H9 (cell line): ENCODE data around the gene TXLNB. TPM values are rescaled to one million over a fixed set of nuclear protein-coding genes. Genes with fewer than 3 reads are reported as not detected.

Experiments
- DNase-seq: peaks from one replicate; pipeline ENCODE4 v3.0.0-alpha.2; 2017
- H2AFZ ChIP-seq: one replicate; pipeline ENCODE4 v1.6.1; 2013; ENCODE audit warnings: mild to moderate bottlenecking, low read length, control low read depth, moderate library complexity
- H2AK5ac ChIP-seq: 2 replicates; pipeline ENCODE4 v1.6.1; 2013; ENCODE audit warnings: low read length, control low read depth, mixed read lengths; ENCODE audit not compliant: insufficient read length
- H2BK120ac ChIP-seq: one replicate; pipeline ENCODE4 v1.6.1; 2013; ENCODE audit warnings: low read depth, mild to moderate bottlenecking, low read length, control low read depth, inconsistent platforms; ENCODE audit not compliant: poor library complexity, severe bottlenecking
- H2BK12ac ChIP-seq: 2 replicates; pipeline ENCODE4 v1.6.1; 2013; ENCODE audit warnings: low read length, control low read depth, mixed read lengths, low read depth; ENCODE audit not compliant: insufficient read length
- H2BK15ac ChIP-seq: 2 replicates; pipeline ENCODE4 v1.6.1; 2013; ENCODE audit warnings: low read depth, low read length, control low read depth
- H2BK20ac ChIP-seq: one replicate; pipeline ENCODE4 v1.6.1; 2013; ENCODE audit warnings: low read depth, mild to moderate bottlenecking, low read length, control low read depth, inconsistent platforms; ENCODE audit not compliant: poor library complexity, severe bottlenecking
- H2BK5ac ChIP-seq: 2 replicates; pipeline ENCODE4 v1.6.1; 2013; ENCODE audit warnings: low read length, control low read depth, mixed read lengths; ENCODE audit not compliant: insufficient read length
- H3K14ac ChIP-seq: 2 replicates; pipeline ENCODE4 v1.6.1; 2013; ENCODE audit warnings: low read length, control low read depth; ENCODE audit not compliant: insufficient read depth
- H3K18ac ChIP-seq: 2 replicates; pipeline ENCODE4 v1.6.1; 2013; ENCODE audit warnings: low read depth, mild to moderate bottlenecking, mixed read lengths, low read length, control low read depth; ENCODE audit not compliant: insufficient read length
- H3K23ac ChIP-seq: 2 replicates; pipeline ENCODE4 v1.6.1; 2013; ENCODE audit warnings: low read length, control low read depth, mixed read lengths, low read depth; ENCODE audit not compliant: insufficient read length
- H3K23me2 ChIP-seq: 2 replicates; pipeline ENCODE4 v1.6.1; 2013; ENCODE audit warnings: low read depth, mild to moderate bottlenecking, mixed read lengths, low read length, control low read depth; ENCODE audit not compliant: insufficient read length, poor library complexity, severe bottlenecking
- H3K27ac ChIP-seq: 2 replicates; pipeline ENCODE4 v1.5.1; 2013; ENCODE audit warnings: low read length, control low read depth, mixed read lengths, low read depth; ENCODE audit not compliant: insufficient read length
- H3K27me3 ChIP-seq: 2 replicates; pipeline ENCODE4 v1.6.1; 2013; ENCODE audit warnings: low read length, control low read depth, inconsistent platforms; ENCODE audit not compliant: insufficient read depth
- H3K4ac ChIP-seq: 2 replicates; pipeline ENCODE4 v1.6.1; 2013; ENCODE audit warnings: low read depth, mild to moderate bottlenecking, control low read depth, inconsistent platforms, low read length, moderate library complexity
- H3K4me1 ChIP-seq: 2 replicates; pipeline ENCODE4 v1.6.1; 2013; ENCODE audit warnings: low read length, control low read depth, inconsistent platforms; ENCODE audit not compliant: insufficient read depth
- H3K4me2 ChIP-seq: 2 replicates; pipeline ENCODE4 v1.6.1; 2013; ENCODE audit warnings: low read length, control low read depth, mixed read lengths; ENCODE audit not compliant: insufficient read length, insufficient read depth
- H3K56ac ChIP-seq: 2 replicates; pipeline ENCODE4 v1.6.1; 2013; ENCODE audit warnings: low read depth, mild to moderate bottlenecking, mixed read lengths, low read length, control low read depth; ENCODE audit not compliant: insufficient read length
- H3K79me1 ChIP-seq: 2 replicates; pipeline ENCODE4 v1.6.1; 2013; ENCODE audit warnings: low read depth, mild to moderate bottlenecking, moderate library complexity, low read length, control low read depth, inconsistent platforms; ENCODE audit not compliant: insufficient read depth, poor library complexity, severe bottlenecking
- H3K79me2 ChIP-seq: 2 replicates; pipeline ENCODE4 v1.6.1; 2013; ENCODE audit warnings: low read length, control low read depth, inconsistent platforms; ENCODE audit not compliant: insufficient read depth
- H3K9ac ChIP-seq: 2 replicates; pipeline ENCODE4 v1.6.1; 2013; ENCODE audit warnings: low read length, control low read depth, mixed read lengths; ENCODE audit not compliant: insufficient read length; ENCODE audit errors: extremely low read depth
- H3K9me3 ChIP-seq: one replicate; pipeline ENCODE4 v1.6.1; 2013; ENCODE audit warnings: low read depth, low read length, inconsistent platforms; ENCODE audit not compliant: control insufficient read depth
- H3T11ph ChIP-seq: one replicate; pipeline ENCODE4 v1.6.1; 2013; ENCODE audit warnings: mild to moderate bottlenecking, low read length, control low read depth, inconsistent platforms
- H4K20me1 ChIP-seq: one replicate; pipeline ENCODE4 v1.6.1; 2013; ENCODE audit not compliant: control insufficient read depth, insufficient read length, insufficient read depth
- H4K5ac ChIP-seq: 2 replicates; pipeline ENCODE4 v1.6.1; 2013; ENCODE audit warnings: low read depth, mild to moderate bottlenecking, mixed read lengths, low read length, control low read depth; ENCODE audit not compliant: insufficient read length
- H4K8ac ChIP-seq: replicated peaks from 2 replicates; pipeline ENCODE4 v1.6.1; 2013; ENCODE audit warnings: low read length, control low read depth, mixed read lengths, low read depth; ENCODE audit not compliant: insufficient read length
- H4K91ac ChIP-seq: 2 replicates; pipeline ENCODE4 v1.6.1; 2013; ENCODE audit warnings: low read depth, mild to moderate bottlenecking, moderate library complexity, mixed read lengths, low read length, control low read depth; ENCODE audit not compliant: insufficient read length
- H3K27ac Mint-ChIP-seq, 3 experiments: 2 replicates in 2 of 3; 3 replicates in 1 of 3; pipeline ENCODE4 v1.8.0; 2020 to 2021; ENCODE audit warnings: mixed read lengths in 3 of 3, mild to moderate bottlenecking in 1 of 3, moderate library complexity in 1 of 3
- H3K27me3 Mint-ChIP-seq: 2 replicates; pipeline ENCODE4 v1.8.0; 2021; ENCODE audit warnings: low read depth, mild to moderate bottlenecking, moderate library complexity, mixed read lengths
- H3K36me3 Mint-ChIP-seq, 3 experiments: 2 replicates in 2 of 3; 3 replicates in 1 of 3; pipeline ENCODE4 v1.8.0; 2020 to 2021; ENCODE audit warnings: low read depth in 3 of 3, mixed read lengths in 3 of 3; ENCODE audit not compliant: insufficient read depth in 1 of 3
- H3K4me1 Mint-ChIP-seq, 2 experiments: 2 replicates each; pipeline ENCODE4 v1.8.0; 2020; ENCODE audit warnings: mixed read lengths in 2 of 2
- H3K4me3 Mint-ChIP-seq, 2 experiments: 2 replicates in 1 of 2; 3 replicates in 1 of 2; pipeline ENCODE4 v1.8.0; 2020 to 2021; ENCODE audit warnings: mild to moderate bottlenecking in 2 of 2, mixed read lengths in 2 of 2, moderate library complexity in 1 of 2
- H3K9me3 Mint-ChIP-seq, 2 experiments: 2 replicates in 1 of 2; 3 replicates in 1 of 2; pipeline ENCODE4 v1.8.0; 2020; ENCODE audit warnings: mild to moderate bottlenecking in 2 of 2, mixed read lengths in 2 of 2, moderate library complexity in 1 of 2
- CTCF ChIP-seq: fragments of 200-600 bp; sonication (generic); conservative IDR thresholded peaks from 3 replicates; pipeline ENCODE4 v1.8.0; 2021; ENCODE audit warnings: antibody characterized with exemption, mild to moderate bottlenecking
- WGBS: extraction: QIAGEN DNeasy Blood & Tissue Kit; methylation state at CpG from one replicate; pipeline ENCODE4 v1.1.7; 2013; ENCODE audit warnings: missing lambda C conversion rate, low lambda C conversion rate, mixed read lengths; ENCODE audit not compliant: insufficient read length; ENCODE audit errors: extremely low coverage; 5-methylcytosine and 5-hydroxymethylcytosine counted together
- total RNA-seq: library from RNA; stranded (reverse); gene quantifications from 2 replicates; pipeline ENCODE4 v1.2.1, GENCODE V29; 2021

Gene TXLNB
- total RNA-seq, 1 experiment from 2014 or later, result 0.04 TPM

DNA sequence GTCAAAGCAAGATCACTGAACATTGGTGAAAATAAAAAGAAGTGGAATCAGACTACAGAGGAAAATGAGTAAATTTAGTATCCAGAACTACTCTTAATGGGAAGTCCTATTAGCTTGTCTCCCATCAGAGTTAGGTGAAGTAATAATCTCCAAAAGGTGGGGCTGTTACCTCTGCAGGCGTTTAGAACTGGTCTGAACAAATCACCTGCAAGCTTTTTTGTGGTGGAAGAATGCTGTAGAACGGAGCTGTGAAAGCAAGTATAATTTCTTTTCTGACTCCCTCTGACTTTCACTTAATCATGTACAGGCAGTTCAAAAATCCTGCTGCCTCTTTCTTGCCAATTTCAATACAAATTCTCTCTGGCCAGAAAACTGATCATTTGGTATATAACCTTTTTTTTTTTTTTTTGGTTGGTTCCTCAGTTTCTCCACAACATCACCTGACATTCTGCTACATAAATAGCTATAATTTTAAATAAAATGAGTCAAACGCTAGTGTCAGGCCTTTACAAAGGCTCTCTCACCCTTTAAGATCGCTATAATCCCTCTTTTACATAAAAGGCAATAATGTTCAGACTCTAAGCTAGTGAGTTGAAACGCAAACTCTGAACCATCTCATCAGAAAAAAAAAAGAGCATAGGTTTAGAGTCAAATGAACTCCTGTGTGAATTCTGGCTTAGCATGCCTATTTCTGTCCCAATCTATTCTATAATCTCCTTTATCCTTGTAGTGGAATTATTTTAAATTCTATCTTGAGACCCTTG lies 43.8 kb upstream of the TXLNB start:
- H2BK20ac ChIP-seq, result no peak overlapping the region
- no peak overlapping the region for H2BK120ac ChIP-seq
- Mint-ChIP-seq H3K36me3 (no peaks in the 10 kb centered on the region), H3K27ac (no peak overlapping the region), H3K9me3 (no peaks in the 10 kb centered on the region; a peak in 1 of 5 replicates), H3K4me1 (peaks cover 5 to 9% of the 10 kb centered on the region in 2 experiments), H3K4me3 (no peak overlapping the region), H3K27me3 (no peaks in the 10 kb centered on the region)
- no peaks in the 10 kb centered on the region for H3K4me1 ChIP-seq
- H3K56ac ChIP-seq, result no peak overlapping the region
- no peak overlapping the region for H2BK5ac ChIP-seq
- H3K4ac ChIP-seq, result no peak overlapping the region
- no peaks in the 10 kb centered on the region for H3K79me2 ChIP-seq
- no peak for TF ChIP-seq CTCF
- H3T11ph ChIP-seq, result no peak overlapping the region
- no peak overlapping the region for H3K14ac ChIP-seq
- no peaks in the 10 kb centered on the region for H4K20me1 ChIP-seq
- H4K8ac ChIP-seq, result no peak overlapping the region
- no peak overlapping the region for H3K9ac ChIP-seq
- no peaks in the 10 kb centered on the region for H3K23me2 ChIP-seq
- no peak overlapping the region for H2AK5ac ChIP-seq
- no peak overlapping the region for H2BK12ac ChIP-seq
- H3K23ac ChIP-seq, result no peak overlapping the region
- no peak overlapping the region for H2AFZ ChIP-seq
- H3K9me3 ChIP-seq, result no peaks in the 10 kb centered on the region
- no peak overlapping the region for H4K5ac ChIP-seq
- H3K4me2 ChIP-seq, result no peak overlapping the region
- no peak overlapping the region for H3K18ac ChIP-seq
- H3K27ac ChIP-seq, result no peak overlapping the region
- H4K91ac ChIP-seq, result no peak overlapping the region
- no CpG with 5 or more reads among the region's 5 CpGs for WGBS
- no peaks in the 10 kb centered on the region for H3K79me1 ChIP-seq
- no peaks in the 10 kb centered on the region for H3K27me3 ChIP-seq
- no peak for DNase-seq
- H2BK15ac ChIP-seq, result no peak overlapping the region
